Gastrocnemius medialis (tissue), 4 donors: Measurements from ENCODE around the gene SEMA4F. TPM values are rescaled to one million over a fixed set of nuclear protein-coding genes. Genes with fewer than 3 reads are reported as not detected.

Experiments used
- ATAC-seq, 2 donors: fragments of 150-250 bp; one replicate each; pipeline ENCODE4 v1.9.1; 2016
- DNase-seq, 2 donors: peaks; one replicate each; pipeline ENCODE4 v3.0.0-alpha.2; 2019
- H3K27ac ChIP-seq, 4 donors: fragments of 200-600 bp; sonication (generic); 1 replicate in 1 of 4; 2 replicates in 3 of 4; pipeline ENCODE4 v1.5.1; 2016 to 2018; ENCODE audit warnings: mild to moderate bottlenecking in 2 of 4, moderate library complexity in 1 of 4
- H3K27me3 ChIP-seq, 3 donors: fragments of 200-600 bp; sonication (generic) in 2 of 3; 1 replicate in 1 of 3; 2 replicates in 2 of 3; pipeline versions ENCODE4 v1.5.1 to v1.6.0; 2016 to 2019; ENCODE audit warnings: mild to moderate bottlenecking in 1 of 3, moderate library complexity in 1 of 3
- H3K36me3 ChIP-seq, 2 donors: fragments of 200-600 bp; sonication (generic) in 1 of 2; one replicate each; pipeline ENCODE4 v1.5.1; 2017 to 2018
- H3K4me1 ChIP-seq, 2 donors: fragments of 200-600 bp; sonication (generic) in 1 of 2; one replicate each; pipeline ENCODE4 v1.5.1; 2016 to 2017; ENCODE audit warnings: mild to moderate bottlenecking in 2 of 2
- H3K4me3 ChIP-seq, 4 donors: fragments of 200-600 bp; sonication (generic) in 3 of 4; 1 replicate in 1 of 4; 2 replicates in 3 of 4; pipeline ENCODE4 v1.5.1; 2016 to 2019; ENCODE audit warnings: mild to moderate bottlenecking in 2 of 4
- H3K9me3 ChIP-seq, 3 donors: fragments of 200-600 bp; sonication (generic) in 2 of 3; 1 replicate in 1 of 3; 2 replicates in 2 of 3; pipeline ENCODE4 v1.5.1; 2016 to 2019
- CTCF ChIP-seq, 5 experiments: fragments of 450-650 bp in 3 of 5; fragments of 200-600 bp in 2 of 5; sonication (generic) in 2 of 5; IDR thresholded peaks in 4 of 5; conservative IDR thresholded peaks in 1 of 5; 1 replicate in 4 of 5; 2 replicates in 1 of 5; pipeline ENCODE4 v1.5.1; 2016 to 2019; ENCODE audit warnings: antibody characterized with exemption in 5 of 5, mild to moderate bottlenecking in 3 of 5, moderate library complexity in 3 of 5
- POLR2A ChIP-seq, 2 donors: fragments of 450-650 bp; IDR thresholded peaks; one replicate each; pipeline ENCODE4 v1.6.1; 2017; ENCODE audit warnings: antibody characterized with exemption in 2 of 2, mild to moderate bottlenecking in 2 of 2, moderate library complexity in 2 of 2
- in situ Hi-C, 4 donors: fragments of 200-750 bp; cut with MboI; loops; one replicate each; pipeline versions ENCODE4 v1.15.0 to v1.8.0; 2017; ENCODE audit warnings: low sequenced_read_pairs in 4 of 4
- intact Hi-C: fragments of 100-400 bp; cut with DNase I; formaldehyde crosslinking; loops from one replicate; pipeline ENCODE4 v1.15.1; 2023; ENCODE audit warnings: low total_unique reads
- total RNA-seq, 4 donors: library from RNA; depleted of rRNA; stranded (reverse); fragments of >200 nt; gene quantifications; one replicate each; pipeline versions ENCODE4 v1.1.0 to v1.2.3, GENCODE V29; 2016

SEMA4F gene
- total RNA-seq, 4 donors from 2014 or later: 0.97 to 1.6 (median 1.4) TPM

- Histone ChIP-seq H3K27me3 (no peaks in the 10 kb centered on the region), H3K4me1 (no peaks in the 10 kb centered on the region), H3K36me3 (peaks cover 0 to 7% of the 10 kb centered on the region in 2 donors), H3K27ac (no peak overlapping the region), H3K4me3 (no peak overlapping the region), H3K9me3 (no peaks in the 10 kb centered on the region)
- intact Hi-C loops (no loop called here), in situ Hi-C loops (no loop called here)
- TF ChIP-seq POLR2A (IDR thresholded peaks at IDR 0.05): no peak
- no peak for TF ChIP-seq CTCF (IDR thresholded peaks at IDR 0.05 in 4 of 5, conservative IDR thresholded peaks at IDR 0.05 in 1 of 5)
- no peak for ATAC-seq
- no peak for DNase-seq
These were observed 19.9 kb downstream of the SEMA4F start for GRCh38 chr2:74673826-74674528.

GRCh38 chr2:74675090-74675489, 21.0 kb downstream of the SEMA4F start:
- Histone ChIP-seq H3K36me3 (peaks cover 0 to 7% of the 10 kb centered on the region in 2 donors), H3K4me1 (no peaks in the 10 kb centered on the region), H3K27ac (no peak overlapping the region), H3K9me3 (no peaks in the 10 kb centered on the region), H3K4me3 (no peak overlapping the region), H3K27me3 (no peaks in the 10 kb centered on the region)
- ATAC-seq (no peak), DNase-seq (no peak)
- TF ChIP-seq POLR2A (IDR thresholded peaks at IDR 0.05) (no peak), CTCF (IDR thresholded peaks at IDR 0.05 in 4 of 5, conservative IDR thresholded peaks at IDR 0.05 in 1 of 5) (no peak)
- in situ Hi-C loops: loop anchor here in 1 of 4 donors (25.0 kb wide), 1 partner anchor 937 kb away; no protein-coding TSS in a partner anchor
- intact Hi-C loops: no loop called here

GRCh38 chr2:74676331-74676730, 22.3 kb downstream of the SEMA4F start:
- Histone ChIP-seq H3K4me1 (no peaks in the 10 kb centered on the region), H3K4me3 (no peak overlapping the region), H3K36me3 (peaks cover 0 to 7% of the 10 kb centered on the region in 2 donors), H3K9me3 (no peaks in the 10 kb centered on the region), H3K27ac (no peak overlapping the region), H3K27me3 (no peaks in the 10 kb centered on the region)
- no peak for TF ChIP-seq CTCF (IDR thresholded peaks at IDR 0.05 in 4 of 5, conservative IDR thresholded peaks at IDR 0.05 in 1 of 5)
- TF ChIP-seq POLR2A (IDR thresholded peaks at IDR 0.05): no peak
- DNase-seq (no peak), ATAC-seq (no peak)
- in situ Hi-C loops: loop anchor here in 1 of 4 donors (25.0 kb wide), 1 partner anchor 936 kb away; no protein-coding TSS in a partner anchor
- intact Hi-C loops: no loop called here

GRCh38 chr2:74679615-74680014, 25.6 kb downstream of the SEMA4F start:
- H3K36me3 ChIP-seq: peaks cover 0 to 7% of the 10 kb centered on the region in 2 donors
- no peaks in the 10 kb centered on the region for H3K27me3 ChIP-seq
- no peaks in the 10 kb centered on the region for H3K4me1 ChIP-seq
- ATAC-seq (no peak), DNase-seq (no peak)
- H3K4me3 ChIP-seq: no peak overlapping the region
- H3K9me3 ChIP-seq: no peaks in the 10 kb centered on the region
- in situ Hi-C loops: loop anchor here in 1 of 4 donors (25.0 kb wide), 1 partner anchor 933 kb away; no protein-coding TSS in a partner anchor
- intact Hi-C loops: no loop called here
- TF ChIP-seq POLR2A (IDR thresholded peaks at IDR 0.05) (no peak), CTCF (IDR thresholded peaks at IDR 0.05 in 4 of 5, conservative IDR thresholded peaks at IDR 0.05 in 1 of 5) (no peak)
- H3K27ac ChIP-seq: no peak overlapping the region
